Activated naive CD4-positive, alpha-beta T cell treated with anti-CD3 and anti-CD28 coated beads, Interleukin-2, amount 50 U/mL, for 16 hours (primary cell): ENCODE measurements around the gene ELOVL5.

ENCODE experiments used
- DNase-seq: peaks from one replicate; pipeline ENCODE4 v3.0.0-alpha.2; 2020

ELOVL5 gene

DNA sequence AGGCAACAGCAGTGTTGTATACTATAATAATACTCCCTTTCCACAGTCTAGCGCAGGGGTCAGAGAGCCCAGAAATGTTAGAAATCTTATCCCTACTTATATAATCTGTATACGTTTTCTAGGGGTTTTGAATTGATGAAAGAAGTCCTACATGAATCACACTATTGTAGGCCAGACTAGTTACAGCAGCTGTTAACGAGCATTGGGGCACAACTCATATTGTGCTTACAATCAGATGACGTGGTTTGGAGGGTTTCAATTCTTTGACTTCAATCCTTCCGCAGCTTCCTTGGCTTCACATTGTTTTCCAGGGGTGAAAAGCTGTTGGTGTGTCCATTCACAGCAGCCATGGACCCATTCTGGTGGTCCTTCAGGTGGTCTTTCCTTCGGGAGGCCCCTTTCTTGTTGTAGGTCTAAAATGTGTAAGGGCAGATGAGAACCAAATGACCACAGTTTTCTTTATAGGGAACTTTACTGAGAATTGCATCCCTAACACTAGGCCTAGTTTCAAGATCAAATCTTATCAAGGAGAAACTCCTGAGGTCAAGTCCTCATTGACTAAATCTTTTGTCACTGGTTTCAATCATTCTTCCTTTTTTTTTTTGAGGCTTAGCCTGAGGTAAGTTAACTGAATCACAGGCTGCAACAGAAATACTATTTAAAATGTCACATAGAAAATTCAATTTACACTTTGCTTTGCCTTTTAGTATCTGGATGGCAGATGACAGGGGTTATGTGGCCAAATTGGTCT is 79.7 kb downstream of the ELOVL5 start:
- DNase-seq = no peak

DNA sequence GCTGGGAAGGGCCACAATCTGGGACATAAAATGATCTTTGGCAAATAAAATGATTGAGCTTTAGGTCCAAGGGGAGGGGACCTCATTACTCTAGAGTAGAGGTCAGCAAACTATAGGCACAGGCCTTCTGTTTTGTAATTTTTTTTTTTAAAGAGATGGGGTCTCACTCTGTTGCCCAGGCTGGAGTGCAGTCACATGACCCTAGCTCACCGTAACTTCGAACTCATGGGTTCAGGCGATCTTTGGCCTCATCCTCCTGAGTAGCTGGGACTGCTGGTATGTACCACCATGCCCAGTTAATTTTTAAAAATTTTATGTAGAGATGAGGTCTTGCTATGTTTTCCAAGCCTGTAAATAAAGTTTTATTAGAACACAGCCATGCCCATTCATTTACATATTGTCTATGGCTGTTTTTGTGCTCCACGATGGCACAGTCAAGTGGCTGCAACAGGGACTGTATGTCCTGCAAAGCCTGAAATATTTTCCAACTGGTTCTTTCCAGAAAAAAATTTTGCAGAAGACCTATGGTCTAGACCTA is 82.1 kb downstream of the ELOVL5 start:
- DNase-seq = no peak

DNA sequence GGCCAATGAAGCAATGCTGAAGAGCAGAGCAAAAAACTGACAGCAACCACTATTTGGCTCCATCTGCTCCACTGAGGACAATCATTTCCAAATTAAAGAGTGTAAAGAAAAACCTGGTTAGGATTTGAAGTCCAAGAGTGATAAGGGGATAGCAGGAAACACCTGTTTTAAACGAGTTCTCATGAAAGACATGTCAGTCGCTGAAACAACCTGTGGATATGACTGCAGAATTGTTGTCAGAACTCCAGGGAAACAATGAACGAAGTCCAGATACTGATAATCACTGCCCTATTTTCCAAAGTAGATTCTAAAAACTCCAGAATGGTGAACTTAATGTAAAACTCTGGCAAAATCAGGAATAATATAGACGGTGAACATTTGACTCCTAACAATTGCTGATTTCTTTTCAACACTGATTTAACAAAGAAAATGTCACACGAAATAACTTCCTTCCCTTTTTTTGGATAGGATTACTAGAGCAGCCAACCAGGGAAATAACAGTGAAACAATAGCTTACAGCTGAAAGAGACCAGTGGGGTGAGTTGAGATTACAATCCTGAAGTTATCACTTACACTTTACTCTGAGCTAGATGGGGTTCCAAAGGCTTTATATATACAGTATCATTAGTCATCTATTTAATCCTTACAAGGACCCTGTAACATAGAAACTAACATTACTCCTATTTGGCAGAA is 83.7 kb downstream of the ELOVL5 start:
- no peak for DNase-seq

DNA sequence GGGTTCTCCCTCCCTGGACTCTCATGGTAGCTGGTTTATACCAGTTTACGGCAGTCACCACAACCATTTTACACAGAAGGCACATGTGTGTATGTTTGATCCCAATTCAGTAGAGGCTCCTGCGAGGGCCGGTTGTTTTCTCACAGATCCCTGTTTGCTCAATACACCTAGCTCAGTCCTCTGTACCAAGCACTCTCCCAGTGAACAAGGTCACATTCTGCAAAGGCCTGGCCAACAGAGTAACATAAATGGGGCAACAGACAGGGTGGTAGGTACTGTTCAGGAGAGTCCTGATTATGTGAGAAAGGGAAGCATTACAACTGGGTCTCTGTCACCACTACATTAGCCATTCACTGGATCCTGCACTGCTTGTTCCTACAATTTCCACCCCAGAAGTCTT is 84.4 kb downstream of the ELOVL5 start:
- no peak for DNase-seq

DNA sequence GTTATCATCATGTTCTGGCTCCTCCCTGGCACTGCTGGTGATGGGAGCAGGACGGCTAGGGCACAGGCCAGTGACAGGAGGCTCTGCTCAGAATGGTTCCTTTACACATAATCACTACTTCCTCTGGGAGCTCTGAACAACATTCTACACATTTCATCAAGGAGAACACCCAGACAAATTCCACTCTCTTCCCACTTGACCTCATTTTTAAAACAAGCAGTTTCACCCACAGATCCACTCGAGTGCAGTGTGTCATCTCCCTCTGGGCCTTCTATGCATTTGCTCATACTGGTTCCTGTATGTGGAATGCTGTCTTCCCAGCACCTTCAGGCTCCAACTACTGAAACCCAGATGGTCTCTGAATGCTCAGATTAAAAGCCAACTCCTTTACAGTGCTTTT is 84.8 kb downstream of the ELOVL5 start:
- DNase-seq = no peak

DNA sequence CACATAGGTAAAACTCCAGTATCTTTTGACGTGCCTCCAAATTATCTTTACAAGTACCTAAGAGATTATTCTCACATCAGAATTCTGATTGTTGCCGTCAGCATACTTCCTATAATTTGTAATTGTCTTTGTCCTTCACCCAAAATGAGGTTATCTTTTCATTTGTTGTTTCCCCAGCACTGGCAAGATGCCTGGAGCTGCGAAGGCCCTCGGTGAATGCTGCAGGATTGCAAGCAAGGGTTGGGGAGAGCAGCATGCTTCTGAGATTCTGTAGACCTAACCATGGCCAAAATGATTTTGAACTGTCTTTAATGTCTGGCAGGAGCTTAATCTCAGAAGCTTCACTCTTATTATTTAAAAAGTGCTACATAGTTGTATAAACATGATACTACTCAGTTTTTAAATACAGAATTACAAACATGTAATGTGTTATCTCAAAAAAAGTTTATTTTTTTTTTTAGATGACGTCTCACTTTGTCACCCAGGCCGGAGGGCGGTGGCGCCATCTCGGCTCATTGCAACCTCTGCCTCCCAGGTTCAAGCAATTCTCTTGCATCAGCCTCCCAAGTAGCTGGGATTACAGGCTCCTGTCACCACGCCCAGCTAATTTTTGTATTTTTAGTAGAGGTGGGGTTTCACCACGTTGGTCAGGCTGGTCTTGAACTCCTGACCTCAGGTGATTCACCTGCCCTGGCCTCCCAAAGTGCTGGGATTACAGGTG is 88.7 kb downstream of the ELOVL5 start:
- no peak for DNase-seq

DNA sequence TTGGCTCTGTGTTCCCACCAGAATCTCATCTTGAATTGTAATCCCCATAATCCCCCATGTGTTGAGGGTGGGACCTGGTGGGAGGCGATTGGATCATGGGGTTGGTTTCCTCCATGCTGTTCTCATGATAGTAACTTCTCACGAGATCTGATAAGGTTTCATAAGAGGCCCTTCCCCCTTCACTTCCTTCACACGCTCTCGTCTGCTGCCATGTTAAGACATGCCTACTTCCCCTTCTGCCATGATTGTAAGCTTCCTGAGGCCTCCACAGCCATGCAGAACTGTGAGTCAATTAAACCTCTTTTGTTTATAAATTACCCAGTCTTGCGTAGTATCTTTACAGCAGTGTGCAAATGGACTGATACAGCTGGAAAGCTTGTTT is 90.0 kb downstream of the ELOVL5 start:
- no peak for DNase-seq

DNA sequence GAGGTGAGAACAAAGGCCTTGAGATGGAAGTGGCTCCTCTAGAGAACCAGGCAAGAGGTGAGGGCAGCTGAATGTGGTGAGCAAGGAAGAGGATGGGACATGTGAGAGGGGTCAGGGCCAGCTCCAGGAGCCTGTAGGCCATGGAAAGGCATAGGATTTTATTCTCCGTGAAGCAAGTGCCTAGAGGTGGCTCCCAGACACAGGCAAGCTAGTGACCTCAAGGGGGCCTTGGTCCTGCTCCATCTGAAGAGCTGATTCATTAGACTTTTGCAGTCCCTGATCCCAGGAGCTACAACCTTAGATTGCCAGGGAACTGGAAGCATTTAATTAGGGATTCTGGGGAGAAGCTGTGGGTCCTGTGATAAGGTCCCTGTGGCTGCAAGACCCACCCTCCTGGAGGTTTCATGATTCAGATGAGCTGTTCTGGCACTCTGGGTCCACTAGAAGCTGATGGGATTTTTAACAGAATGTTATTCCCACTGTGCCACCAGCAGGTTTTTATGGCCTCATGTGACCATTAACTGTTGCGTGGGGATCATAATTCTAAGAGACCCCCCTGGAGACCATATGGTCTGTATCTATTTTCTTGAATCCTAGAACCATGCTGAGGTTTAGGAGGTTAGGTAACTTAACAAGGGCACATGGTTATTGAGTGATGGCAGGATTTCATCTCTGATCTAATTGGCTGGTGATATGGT is 90.5 kb downstream of the ELOVL5 start:
- no peak for DNase-seq

DNA sequence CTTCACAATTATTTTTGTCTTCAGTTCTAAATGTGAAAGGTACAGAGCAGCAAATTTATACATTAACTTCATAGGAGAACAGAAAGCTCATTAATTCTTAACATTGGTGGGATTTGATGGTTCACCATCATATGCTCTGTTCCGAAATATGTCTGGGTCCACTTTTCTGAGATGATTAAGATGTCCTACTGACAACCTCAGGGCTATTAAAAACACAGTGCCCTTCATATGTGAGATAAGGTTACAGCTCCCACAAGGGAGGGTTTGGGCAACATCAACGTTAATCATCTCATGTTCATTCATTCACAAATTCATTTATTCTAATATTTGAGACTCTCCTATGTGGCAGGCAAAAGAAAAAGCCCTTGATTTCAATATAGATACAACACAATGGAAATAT is 91.2 kb downstream of the ELOVL5 start:
- no peak for DNase-seq

DNA sequence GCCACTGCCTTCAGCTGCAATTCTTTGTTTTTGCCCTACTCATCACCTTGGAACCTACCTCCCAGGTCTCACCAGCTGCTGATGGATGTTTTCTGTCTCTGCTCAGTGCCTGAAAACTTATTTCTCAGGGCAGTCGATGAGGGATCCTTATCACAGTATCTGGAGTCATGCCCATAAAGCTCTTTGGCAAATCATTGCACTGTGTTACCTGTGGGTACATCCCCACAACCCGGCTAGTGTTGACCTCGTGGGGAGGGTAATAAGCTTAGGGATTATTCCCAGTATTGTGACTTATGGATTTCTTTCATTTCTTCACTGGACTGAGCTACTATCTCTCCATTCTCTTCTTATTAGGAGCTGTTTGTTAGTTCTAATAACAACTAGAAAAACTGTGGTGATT is 91.7 kb downstream of the ELOVL5 start:
- no peak for DNase-seq

DNA sequence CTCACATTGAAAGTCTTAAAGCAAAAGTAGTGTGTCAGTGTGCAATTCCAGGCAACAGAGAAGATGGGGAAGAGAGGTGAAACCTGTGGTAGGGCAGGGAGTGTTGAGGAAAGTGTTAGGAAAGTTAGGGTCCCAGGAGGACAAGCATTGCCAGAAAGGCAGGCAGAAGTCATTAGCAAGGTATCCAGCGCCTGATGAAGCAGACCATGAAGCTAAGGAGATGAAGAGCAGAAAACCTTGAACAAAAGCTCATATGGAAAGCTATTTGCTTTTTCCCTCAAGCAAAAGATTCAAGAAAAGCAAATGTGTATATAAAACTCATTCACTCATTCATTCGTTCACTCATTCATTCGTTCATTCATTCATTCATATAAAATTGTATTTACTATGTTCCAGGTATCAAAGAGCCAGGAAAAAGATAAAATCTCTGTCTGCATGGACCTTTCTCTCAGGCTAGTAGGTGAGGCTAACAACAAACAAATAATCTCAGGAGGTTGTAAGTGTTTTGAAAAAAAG is 96.5 kb downstream of the ELOVL5 start:
- DNase-seq = no peak

DNA sequence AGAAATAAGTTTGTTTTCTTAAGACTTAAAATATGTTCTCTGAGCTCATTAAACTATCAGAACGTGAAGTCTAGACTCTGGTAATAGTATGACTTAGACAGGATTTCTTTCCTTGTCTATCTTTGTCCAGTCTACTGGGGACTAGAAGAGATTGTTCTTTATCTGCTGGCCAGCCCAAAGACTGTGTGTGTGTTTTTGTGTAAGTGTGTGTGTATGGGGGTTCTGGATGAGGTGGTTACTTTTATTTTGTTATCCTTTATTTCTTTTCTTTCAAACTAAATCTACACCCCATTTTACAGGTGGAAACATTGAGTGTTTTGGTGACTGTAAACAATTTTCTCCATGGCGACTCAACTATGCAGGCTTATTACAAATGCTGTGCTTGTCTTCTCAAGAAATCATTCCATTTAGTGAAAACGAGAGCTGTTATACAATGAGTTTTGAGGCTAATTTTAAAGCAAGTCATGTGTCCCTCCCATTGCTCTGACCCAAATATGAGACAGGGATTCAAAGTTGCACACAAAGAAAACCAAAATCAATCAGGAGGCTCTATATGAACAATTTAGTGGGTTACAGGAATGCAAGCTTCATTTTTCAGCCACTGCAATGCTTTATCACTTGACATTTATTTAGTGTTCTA is 97.6 kb downstream of the ELOVL5 start:
- DNase-seq = no peak

DNA sequence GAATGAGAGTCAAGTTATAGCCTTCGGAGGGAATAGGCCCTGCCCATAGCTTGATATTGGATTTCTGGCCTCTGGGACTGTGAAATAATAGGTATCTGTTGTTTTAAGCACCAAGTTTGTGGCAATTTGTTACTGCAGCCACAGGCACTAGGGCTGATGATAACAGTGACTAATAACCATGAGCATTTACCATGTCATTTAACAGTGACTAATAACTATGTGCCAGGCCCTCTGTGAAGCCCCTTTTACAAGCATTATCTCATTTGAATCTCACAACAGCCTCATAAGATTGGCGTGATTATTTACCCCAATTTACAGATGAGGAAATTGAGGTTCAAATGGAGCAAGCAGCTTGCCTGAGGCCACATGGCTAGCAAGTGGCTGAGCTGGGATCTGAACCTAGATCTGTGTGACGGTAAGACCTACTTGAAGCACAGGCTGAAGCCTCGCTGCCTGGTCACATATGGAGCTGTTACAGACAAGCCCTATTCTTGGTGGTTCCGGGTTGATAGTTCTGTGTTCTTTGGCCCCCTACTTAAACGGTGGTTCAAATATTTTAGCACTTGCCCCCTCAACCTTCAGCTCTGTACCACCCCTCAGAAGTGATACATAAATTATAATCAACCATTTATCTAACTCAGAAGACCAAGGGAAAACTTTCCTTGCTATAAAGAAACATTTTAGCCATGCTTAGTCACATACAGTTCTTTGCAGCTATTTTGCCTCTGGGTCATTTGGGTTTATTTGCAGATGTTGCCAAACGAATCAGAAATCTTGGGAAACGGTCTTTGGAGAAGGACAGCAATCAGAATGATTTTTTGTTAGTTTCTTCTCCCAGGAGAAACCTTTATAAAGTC is 98.3 kb downstream of the ELOVL5 start:
- no peak for DNase-seq

DNA sequence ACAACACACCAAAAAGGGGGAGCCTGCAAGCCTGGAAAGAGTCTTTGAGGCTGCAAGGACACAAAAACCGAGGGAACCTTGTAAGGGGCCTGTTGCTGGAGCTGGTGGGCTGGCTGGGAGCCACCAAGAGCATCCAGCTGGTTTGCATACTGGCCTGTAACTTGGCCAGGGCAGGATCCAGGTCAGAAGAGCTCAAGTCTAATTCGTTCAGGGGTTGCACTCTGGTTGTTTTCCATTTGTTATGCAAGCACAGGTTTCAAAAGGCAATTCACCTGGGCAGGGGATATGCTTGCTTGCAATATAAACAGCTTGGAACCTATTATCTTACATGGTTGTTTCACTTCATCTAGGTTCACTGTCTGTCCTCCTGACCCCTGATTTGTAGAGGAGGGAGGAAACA is 101.8 kb downstream of the ELOVL5 start:
- no peak for DNase-seq

DNA sequence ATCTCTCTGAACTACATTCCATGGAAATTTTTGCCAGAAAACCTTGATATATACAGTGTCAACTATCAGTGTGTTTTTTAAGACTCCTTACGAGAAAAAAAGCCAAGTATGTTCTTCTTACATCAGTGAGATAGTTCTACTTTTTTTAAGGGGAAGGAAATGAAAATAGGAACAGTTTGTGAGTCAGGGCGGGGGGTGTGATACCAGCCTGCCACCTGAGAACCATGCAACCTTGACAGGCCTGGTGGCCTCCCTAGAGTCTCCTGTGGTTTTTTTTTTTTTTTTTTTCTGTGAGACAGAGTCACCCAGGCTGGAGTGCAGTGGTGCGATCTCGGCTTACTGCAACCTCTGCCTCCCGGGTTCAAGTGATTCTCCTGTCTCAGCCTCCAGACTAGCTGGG is 103.8 kb downstream of the ELOVL5 start:
- peak; percentile 28 for DNase-seq

DNA sequence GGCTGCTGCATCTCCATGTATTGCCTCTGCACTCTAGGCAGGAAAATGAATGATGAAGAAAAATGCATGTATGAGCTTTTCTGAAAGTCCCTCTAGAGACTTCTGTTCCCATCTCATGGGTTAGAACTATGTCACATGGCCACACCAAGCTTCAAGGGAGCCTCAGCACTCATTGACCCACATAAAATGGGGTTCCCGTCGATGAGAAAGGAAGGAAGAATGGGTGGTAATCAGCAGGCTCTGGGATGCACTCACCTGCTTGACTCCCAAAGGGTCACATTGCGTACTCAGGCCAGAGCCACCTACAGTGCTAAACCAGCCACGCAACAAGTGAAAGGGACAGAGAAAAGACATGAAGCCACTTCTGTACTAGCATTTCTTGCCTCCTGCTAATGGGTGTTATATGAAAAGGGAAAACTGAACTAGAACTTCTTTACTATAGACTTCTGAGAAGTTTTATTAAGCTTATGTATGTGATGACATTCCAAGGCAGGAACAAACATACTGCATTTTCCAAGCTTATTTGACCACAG is 104.3 kb downstream of the ELOVL5 start:
- no peak for DNase-seq

DNA sequence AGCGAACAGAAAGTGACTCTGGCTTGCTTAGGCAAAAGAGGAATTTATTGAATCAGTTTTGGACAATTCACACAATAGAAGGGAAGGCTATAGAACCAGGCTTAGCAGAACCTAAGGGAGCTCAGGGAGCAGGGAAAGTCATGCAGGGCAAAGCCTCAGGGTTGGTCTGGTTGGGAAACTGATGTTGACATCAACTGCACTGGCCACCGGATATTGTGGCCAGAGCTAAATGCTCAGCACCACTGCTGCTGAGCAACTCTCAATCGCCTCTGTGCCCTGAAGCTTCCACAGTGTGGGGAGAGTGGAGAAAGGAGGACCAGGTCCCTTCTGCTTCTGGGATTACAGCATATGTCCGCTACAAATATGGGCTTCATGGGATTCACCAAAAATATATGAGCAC is 106.8 kb downstream of the ELOVL5 start:
- no peak for DNase-seq

DNA sequence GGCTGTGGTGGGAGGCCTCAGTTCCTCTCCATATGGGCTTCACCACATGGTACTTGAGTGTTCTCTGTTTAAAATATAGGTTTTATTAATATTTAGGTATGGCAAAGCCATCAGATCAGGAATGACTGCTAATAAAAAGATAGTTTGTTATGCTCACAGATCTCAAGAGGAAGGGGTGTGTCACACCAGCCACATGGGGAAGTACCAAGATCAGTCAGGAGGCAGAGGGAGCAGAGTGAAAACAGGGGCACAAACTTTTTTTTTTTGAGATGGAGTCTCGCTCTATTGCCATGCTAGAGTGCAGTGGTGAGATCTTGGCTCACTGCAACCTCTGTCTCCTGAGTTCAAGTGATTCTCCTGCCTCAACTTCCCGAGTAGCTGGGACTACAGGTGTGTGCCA is 108.0 kb downstream of the ELOVL5 start:
- DNase-seq = peak; percentile 19

DNA sequence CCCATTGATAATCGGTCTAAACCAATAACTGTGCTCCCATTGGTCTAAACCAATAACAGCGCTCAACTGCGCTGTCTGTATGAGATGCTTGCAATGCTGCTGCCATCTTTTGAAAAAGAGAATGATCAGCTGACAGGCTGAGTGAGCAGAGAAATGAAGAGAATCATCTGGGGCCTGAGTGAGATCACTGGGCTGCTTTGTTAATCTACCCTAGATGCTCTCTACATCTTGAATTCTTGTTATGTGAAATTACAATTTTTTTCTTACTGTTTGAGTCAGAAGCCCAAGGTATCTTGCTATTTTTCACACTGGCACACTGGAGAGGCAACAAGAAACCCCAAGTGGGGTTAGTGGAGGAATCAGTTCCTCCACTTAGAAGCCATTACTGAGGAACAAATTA is 108.6 kb downstream of the ELOVL5 start:
- no peak for DNase-seq

DNA sequence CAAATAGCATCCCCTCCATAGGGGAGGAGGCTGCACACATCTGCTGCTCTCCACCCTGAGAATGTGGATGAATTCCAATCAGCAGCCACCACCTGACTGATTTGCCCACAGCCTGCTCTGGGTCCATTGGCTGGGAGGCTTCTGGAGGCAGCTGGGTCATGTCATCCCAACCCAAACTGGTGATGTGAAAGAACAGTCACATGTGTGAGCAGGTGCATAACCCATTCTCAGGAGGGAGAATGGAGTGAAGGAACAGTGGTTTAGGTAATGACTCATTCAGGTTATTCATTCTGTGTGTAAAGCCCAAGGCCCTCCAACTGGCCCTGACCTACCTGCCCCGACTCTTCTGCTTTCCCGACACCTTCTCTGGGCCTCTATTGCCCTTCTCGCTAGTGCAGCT is 109.2 kb downstream of the ELOVL5 start:
- DNase-seq = no peak

DNA sequence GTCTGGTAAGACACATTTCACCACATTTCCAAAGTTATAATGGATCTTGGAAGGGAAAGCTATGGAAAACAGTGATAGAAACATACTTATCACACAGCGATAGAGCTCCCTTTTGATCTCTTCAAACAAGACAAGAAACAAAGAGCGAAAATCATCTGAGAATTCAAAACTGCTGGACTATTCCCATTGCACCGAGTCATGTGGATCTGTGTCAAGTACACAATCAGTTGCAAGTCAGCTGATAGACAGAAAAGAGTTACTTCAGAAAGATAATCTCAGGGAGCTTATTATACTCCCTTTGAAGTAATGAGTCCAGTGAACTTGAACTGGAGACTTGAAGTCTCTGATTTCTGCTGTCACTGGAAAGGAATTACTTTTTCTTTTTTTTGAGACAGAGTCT is 110.4 kb downstream of the ELOVL5 start:
- no peak for DNase-seq
